ENCODE results near the gene PHC2. TPM values are rescaled to one million over a fixed set of nuclear protein-coding genes. Genes with fewer than 3 reads are reported as not detected.

The PHC2 gene
- total and polyA plus RNA-seq, 2 of the 13 experiments (the other 11 are each of a cell fraction or from before 2014, with no cell fraction given): 52.5 to 84.9 TPM

- TF ChIP-seq ZNF496 (CRISPR knock-in tag; IDR thresholded peaks at IDR 0.05; ENCODE audit: insufficient replicate concordance): no peak
- TF ChIP-seq KDM4B (CRISPR knock-in tag; IDR thresholded peaks at IDR 0.05): peak; percentile 53; the same call in 1 of the 2 replicates
- peak; percentile 87; the same call in 1 of the 2 replicates for TF ChIP-seq ZNF747 (CRISPR knock-in tag; IDR thresholded peaks at IDR 0.05; ENCODE audit: borderline replicate concordance)
- TF ChIP-seq SP1 (IDR thresholded peaks at IDR 0.05): no peak
- TF ChIP-seq SP1 (CRISPR knock-in tag; IDR thresholded peaks at IDR 0.05): peak; percentile 37; the same call in 1 of the 2 replicates
- TF ChIP-seq RFX1 (IDR thresholded peaks at IDR 0.05): no peak
- TF ChIP-seq HNRNPL (IDR thresholded peaks at IDR 0.05; ENCODE audit: low read depth, low read length): peak; percentile 58; the same call in 1 of the 2 replicates
- peak; percentile 82 for TF ChIP-seq SKIL (CRISPR knock-in tag; IDR thresholded peaks at IDR 0.05; ENCODE audit: borderline replicate concordance)
- peak; percentile 74; the same call in 1 of the 2 replicates for TF ChIP-seq SOX13 (IDR thresholded peaks at IDR 0.05)
- TF ChIP-seq SOX13 (CRISPR knock-in tag; conservative IDR thresholded peaks at IDR 0.05 in 1 of 2, IDR thresholded peaks at IDR 0.05 in 1 of 2): peak in 1 of 2 experiments; percentile 91; a peak in 2 of 4 replicates
- peak; percentile 86 for TF ChIP-seq PRPF4 (IDR thresholded peaks at IDR 0.05; ENCODE audit: low read depth, low read length, poor library complexity, severe bottlenecking)
- no peak for TF ChIP-seq RAD51 (IDR thresholded peaks at IDR 0.05; ENCODE audit: borderline replicate concordance)
- no peak for TF ChIP-seq ZSCAN5A (CRISPR knock-in tag; IDR thresholded peaks at IDR 0.05; ENCODE audit: borderline replicate concordance)
- no peak for TF ChIP-seq ZNF138 (CRISPR knock-in tag; IDR thresholded peaks at IDR 0.05; ENCODE audit: low read depth)
- no peak for TF ChIP-seq ZUFSP (CRISPR knock-in tag; IDR thresholded peaks at IDR 0.05; ENCODE audit: borderline replicate concordance)
- no peak for TF ChIP-seq AFF4 (CRISPR knock-in tag; IDR thresholded peaks at IDR 0.05)
- TF ChIP-seq SMAD1 (CRISPR knock-in tag; IDR thresholded peaks at IDR 0.05; ENCODE audit: borderline replicate concordance, low read depth): peak; percentile 80; the same call in 1 of the 2 replicates
Observed at GRCh38 chr1:33342041-33342723, 88.7 kb downstream of the PHC2 start (continued).

All from HepG2 (cell line).